Activated CD8-positive, alpha-beta memory T cell treated with anti-CD3 and anti-CD28 coated beads for 4 hours (primary cell): ENCODE results near the gene APBB2.
"Not testable (repeated sequence)": the region's sequence is repeated elsewhere in the genome, so short reads cannot be mapped to it uniquely, and the experiment has no call there.

Experiments
- DNase-seq, 2 donors: peaks; one replicate each; pipeline ENCODE4 v3.0.0-alpha.2; 2020; ENCODE audit warnings: low read depth in 2 of 2

APBB2 gene

DNA sequence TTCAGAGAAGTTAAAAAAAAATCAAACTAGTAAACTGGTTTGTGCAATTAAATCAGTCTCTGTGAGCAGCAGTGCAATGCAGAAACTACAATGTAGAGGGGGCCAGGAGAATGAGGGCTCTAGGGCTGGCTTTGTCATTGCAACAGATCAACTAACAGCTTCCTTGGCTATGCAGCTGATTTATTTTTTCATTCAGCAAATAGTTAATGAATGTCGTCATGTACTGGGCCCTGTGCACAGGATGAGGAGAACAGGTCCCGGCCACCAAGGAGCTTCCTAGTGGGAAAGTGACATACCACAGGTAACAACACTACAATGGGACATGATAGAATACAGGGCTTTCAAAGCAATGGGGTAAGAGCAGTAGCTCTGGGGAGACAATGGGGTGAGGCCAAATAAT, 274.5 kb downstream of the APBB2 start:
- no peak for DNase-seq

DNA sequence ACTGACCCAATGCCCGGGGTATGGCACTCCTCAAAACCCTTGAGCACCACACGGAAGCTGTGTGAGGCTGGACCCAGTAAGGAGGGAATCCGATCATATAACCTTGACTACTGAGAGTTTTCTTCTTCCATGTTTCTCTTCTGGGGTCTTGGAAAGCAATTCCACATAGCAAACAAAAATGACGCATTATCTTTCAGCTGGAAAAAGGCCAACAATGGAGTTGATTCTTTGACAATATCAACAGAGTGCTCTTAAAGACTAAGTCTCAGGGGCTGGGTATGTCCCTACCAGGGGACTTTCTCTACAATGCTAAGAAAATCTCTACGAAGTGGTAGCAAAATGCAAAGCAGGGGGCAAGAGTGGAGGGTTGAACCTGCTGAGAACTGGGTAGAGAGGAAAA, 276.0 kb downstream of the APBB2 start:
- no peak for DNase-seq

DNA sequence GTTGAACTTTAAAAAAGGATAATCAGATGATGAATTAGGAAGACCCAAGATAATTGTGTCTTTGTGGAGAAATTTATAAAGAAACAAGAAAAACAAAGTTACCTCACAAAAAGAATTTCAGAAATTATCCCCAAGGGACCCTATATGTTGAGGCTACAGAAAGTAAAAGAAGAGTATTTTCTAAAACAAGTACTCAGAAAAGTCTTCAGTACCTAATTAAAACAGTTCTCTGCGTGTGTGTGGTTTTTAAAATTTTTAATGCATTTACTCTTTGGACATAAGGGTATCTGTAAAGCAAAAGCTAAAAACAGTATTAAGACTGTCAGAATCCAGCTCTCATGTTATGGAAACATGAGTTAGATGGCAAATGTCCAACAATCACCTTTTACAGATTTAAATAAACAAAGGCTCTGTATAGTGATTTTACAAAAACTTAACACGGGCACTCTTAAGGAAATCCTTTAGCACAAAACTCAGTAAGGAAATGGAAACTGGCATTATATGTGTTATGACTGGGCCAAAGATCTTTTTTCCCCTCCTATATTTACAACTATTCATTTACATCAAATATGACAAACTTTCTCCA, 277.1 kb downstream of the APBB2 start:
- DNase-seq, result no peak

DNA sequence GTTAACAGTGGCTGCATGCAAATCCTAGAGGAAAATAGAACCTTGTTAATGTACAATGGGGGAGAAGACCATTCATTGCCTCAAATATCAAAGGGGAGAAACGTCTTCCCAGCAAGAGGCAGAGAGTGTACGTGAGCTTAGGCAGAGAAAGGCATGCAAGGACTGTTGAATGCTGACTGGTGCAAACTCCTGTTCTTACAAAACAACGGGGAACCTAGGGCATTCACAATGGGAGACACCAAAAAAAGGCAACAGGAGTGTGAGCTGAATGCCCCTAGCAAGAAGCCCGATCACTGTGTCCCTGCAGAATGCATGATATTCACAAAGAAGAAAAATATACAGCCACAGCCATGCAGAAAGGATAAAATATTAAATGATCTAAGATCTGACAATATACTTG, 279.7 kb downstream of the APBB2 start:
- DNase-seq, result no peak

DNA sequence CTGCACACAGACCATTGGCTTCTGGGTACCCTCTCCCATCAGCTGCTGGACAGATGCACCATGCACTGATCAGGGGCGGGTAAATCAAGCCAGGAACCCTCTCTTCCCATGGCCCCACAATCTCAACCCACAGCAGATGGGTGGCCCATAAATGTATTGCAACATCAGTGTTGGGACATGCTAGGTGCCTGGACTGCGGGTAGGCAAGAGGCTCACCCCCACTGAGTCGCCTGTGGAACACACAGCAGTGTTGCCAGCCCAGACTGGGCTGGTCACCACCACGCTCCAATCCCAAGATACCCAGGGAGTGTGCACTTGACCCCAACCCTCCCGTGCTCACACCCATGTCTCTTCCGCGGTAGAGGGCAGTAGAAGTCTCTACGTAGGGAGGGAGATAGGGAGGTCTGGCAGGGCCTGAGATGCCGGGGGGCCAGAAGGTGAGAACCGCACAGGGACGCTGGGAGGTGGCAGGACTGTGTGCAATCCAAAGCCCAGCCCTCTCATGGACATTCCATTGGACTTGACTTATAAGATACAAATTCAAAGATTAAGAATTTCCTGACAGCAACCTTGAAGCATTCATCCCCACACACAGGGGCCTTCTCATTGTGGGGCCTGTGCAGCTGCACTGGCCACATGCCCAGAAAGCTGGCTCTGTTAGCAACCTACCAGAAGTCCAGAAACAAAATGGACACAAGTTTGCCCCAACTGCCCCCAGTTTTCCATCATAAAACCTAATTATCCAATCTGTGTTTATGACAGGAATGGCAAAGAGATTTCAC, 280.9 kb downstream of the APBB2 start:
- DNase-seq, result no peak

DNA sequence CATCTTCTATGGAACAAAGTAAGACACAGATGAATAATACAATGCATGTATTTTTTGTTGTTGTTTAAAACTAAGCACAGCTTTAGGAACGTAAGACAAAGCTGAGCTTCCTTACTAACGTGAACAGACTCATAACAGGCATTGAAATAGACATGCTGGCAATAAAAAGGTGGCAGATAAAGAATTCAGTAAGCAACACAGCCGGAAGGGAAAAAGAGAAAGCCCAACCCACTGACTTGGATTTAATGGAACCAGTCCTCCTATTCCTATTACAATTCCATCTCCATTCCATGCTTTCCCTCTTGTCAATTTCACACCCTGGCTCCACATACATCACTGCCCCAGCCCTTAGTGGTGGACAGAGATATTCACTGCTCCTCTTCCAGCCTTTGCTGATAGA, 282.5 kb downstream of the APBB2 start:
- DNase-seq, result no peak

DNA sequence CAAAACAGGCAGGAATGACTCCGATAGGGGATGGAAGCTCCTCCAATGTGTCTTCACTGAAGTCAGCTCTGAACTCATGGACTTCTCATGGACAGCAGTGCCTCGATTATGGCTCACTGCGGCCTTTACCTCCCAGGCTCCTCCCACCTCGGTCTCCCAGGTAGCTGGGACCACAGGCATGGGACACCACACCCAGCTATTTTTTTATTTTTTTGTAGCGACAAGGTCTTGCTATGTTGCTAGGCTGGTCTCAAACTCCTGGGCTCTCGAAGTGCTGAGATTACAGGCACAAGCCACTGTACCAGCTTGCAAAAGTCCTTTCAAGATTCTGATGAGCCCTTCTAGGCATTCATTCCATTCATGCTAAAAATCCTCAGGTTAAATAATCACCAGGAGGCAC, 283.1 kb downstream of the APBB2 start:
- no peak for DNase-seq

DNA sequence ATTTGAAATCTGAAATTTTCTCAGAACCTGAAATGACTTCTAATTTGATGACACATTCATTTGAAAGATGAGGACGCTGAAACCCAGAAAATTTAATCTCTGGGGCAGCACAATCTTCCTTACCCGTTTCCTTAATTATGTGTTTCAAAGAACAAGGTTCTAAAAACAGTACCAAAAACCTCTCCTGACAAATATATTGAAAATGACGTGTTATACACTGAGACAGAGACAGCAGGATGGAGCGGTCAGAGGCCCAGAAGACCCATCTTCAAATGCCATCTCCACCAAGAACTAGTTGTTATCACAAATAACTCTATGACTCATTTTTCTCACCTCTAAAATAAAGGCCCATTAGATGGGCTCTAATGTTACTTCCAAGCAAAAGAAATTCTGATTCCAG, 287.3 kb downstream of the APBB2 start:
- DNase-seq, result no peak

DNA sequence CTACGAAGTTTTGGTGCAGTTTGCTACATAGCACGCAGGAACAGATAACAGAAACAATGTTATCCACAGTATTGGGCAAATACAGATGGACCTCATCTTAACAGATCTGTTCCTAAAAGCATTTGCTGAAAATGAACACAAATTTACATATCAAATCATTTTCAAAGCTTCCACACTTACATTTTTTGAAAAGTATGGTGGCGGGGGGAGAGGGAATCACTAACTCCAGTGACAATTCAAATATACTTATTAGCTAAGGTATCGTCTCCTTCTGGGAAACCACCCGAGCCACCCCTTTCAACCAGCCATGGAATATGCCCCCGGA, 289.6 kb downstream of the APBB2 start:
- DNase-seq, result no peak

DNA sequence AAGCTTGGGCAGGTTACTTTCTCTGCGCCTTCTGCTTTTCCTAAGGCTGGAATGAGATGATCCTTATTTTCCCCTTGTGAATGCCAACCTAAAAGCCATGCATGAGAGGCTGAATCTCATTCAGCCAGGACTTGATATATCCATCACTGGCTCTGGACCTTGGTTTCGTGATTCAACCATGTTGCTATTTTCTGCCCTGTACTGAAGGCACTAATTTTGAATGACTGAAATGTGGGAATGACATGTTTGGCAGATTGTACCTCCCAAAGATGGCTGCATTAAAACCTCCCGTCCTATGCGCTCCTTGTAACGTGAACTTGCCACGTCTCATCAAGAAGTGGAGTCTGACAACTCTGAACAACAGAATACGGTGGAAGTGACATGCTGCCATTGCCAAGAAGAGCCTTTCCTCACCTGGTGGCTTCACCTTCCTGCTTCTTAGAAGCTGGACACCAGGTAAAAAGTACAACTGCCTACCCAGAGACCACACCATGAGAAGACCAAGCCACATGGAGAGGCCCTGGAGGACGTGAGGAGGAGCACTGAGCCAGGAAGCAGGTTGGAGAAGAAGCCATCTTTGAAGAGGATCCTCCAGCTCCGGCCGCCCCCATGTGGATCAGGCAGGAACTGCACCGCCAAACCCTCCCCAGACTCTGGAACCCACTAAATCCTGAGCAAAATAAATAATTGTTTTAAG, 290.1 kb downstream of the APBB2 start:
- DNase-seq, result peak in 1 of 2 donors; percentile 18

DNA sequence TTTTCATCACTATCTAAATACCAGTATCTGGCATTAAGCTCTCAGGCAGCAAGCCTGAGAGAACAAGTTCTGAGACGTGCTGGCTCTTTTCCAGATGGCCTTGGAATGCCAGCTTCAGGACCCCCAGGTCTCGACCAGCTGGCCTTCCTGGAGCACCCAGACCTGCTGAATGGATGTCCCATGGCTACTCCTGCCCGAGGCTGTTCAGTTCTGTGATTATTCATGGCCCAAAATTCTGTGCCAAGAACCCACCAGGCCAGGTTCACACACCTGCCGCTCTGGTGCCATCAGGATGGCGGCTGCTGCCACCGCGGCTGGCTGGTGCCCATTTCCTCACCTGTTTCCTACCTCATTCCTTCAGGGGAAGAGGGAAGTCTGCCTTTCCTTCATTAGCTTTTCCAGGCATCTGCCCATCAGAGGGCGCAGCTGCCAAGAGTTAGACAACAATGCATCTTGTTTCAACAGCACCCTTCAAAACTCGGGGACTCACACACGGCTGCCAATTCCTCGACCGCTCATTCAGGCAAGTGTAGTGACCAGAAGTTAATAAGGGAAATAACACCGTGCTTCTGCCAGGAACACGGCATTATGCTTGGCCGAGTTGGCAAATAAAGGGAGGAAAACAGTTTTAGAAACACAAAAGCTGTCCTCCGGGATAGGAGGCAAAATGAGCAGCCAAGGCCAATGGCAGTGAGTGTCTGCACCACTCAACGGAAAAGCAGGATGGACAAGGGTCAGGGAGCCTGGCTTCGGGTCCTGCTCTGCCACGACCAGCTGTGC, 290.8 kb downstream of the APBB2 start:
- DNase-seq, result no peak

DNA sequence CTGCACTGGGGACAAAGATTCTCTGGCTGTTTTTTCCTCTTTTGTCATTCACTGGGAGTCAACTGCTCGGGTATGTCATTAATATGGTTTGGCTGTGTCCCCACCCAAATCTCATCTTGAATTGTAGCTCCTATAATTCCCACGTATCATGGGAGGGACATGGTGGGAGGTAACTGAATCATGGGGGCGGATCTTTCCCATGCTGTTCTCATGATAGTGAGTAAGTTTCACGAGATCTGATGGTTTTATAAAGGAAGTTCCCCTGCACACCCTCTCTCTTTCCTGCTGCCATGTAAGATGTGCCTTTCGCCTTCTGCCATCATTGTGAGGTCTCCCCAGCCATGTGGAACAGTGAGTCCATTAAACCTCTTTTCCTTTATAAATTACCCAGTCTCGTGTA, 294.4 kb downstream of the APBB2 start:
- DNase-seq, result not testable (repeated sequence)

DNA sequence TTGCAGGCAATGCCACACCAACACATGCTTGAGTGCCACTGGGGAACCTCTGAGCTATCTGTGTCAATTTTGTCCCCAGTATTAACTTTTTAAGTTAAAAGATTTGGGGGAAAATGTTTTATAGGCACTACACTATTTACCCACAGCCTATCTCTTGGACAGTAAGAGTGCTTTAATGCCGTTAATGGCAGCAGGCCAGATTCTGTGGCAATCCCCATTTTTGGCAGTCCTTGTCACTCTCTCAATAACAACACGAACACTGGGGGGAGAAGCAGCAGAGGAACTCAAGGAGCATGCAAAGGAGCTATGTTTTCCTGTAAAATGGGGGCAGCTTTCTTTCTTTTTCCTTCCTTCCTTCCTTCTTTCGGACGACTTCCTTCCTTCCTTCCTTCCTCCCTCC, 296.0 kb downstream of the APBB2 start:
- no peak for DNase-seq

DNA sequence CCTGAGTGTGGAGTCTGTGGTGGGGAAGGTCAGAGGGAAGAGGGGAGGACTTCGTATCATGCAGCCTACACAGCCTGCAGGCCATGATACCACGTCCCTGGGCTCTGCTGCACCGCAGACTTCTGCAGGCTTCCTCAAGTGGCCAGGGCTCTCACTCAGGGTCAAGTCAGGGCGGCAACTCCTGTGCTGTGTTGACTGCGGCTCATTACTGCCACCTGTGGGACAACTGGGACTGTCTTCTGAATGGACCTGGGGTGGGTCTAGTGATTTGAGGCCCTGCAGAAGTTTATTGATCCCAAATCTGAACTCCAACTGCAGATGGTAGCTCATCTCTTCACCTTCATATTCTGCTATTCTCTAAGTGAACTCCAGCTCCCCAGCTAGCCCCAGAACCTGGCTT, 297.5 kb downstream of the APBB2 start:
- no peak for DNase-seq

DNA sequence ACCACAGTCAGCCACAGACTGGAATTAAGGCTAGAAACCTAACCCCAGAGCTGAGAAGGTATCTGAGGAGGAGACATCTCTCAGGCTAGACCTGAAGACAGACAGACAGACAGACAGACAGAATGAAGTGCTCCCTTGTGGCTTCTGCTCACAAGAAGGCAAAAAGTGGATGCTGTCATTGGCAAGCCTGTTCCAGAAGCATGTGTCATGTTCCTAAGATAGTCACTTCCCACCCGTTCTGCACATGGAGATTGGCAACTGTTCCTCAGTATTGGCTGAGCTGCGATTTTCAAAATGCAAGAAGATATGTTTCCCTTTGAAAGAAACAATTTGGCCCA, 298.2 kb downstream of the APBB2 start:
- DNase-seq, result no peak

DNA sequence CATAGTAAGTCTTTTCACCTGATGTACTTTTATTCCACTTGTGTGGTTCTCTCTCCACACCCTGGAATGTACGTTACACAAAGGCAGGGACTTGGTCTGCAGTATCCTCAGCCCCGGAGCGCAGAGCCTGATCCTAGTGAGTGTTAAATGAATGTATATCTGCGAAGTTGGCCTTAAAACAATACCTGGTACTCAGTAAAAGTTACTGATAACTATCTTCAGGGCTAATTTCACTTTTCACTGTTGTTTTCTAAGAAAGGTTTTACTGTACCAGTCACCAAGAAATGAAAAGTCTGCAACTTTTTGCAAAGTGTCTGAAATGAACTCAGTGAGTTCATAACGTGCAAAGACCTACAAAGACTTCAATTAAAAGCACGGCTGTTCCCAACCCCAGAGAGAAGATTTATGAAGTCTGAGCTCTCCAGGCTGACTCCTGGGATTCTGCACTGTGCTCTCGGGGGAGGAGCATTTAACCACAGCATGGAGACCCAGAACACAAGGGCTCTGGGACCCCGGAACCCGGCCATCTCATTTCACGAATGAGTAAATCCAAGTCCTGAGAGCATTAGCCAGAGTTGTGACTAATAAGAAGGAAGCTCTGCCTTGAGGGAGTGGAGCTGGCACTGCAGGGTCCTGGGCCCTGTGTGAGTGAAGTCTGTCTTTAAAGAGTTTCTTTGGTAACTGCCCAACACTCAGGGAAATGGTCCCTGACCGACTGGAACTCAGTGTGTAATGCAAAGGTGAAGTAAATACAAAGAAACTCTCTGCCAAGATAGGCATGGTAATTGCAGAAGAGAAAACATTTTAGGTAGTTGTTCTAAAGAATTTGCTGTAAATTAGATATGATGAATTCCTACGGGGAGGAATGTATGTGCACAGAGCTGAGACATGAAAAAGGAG, 298.8 kb downstream of the APBB2 start:
- DNase-seq, result no peak

DNA sequence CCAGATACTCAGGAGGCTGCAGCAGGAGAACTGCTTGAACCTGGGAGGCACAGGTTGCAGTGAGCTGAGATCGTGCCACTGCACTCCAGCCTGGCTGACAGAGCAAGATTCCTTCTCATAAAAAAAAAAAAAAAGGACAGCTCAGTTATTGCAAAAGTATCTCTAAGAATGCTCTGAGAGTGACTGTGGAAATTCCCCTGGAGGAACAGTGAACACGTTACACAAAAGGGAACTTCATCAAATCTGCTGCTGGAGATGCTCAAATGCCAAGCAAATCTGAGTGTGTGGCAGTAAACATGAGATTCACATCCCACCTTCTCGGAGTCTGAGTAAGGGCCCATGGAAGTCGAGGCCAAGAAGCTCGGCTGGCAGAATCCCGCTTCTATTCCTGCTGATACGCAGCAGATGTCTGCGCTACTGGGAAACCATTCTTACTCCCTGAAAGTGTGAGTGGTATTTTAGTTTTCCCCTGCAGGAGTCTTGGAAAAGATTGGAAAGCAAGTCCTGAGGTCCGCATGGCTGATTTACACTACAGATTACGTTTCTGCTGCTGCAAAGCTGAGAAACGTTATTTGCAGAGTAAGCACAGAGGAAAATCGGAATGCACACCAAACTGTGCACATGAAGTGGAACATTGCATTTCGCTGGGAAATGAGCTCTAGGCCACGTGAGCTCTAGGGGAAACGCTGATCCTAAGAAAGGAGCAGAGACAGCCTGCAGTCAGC, 301.7 kb downstream of the APBB2 start:
- no peak for DNase-seq

DNA sequence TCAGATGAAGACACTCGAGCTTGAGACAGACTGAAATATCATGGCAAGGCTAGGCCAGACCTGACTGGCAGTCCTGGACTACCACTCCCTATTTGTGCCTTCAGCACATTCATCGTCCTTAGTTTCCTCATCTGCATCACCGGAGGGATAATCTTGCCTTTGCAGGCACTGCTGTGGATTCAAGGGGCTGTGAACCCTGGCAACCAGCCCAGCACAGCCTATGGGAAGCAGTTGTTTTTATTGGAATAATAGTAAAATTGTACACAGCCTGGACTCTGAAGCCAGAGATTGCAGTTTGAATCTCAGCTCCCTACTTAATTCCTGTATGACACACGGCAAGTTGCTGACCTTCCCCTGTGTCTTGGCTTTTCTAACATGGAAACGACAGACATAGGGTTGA, 303.6 kb downstream of the APBB2 start:
- DNase-seq, result no peak

DNA sequence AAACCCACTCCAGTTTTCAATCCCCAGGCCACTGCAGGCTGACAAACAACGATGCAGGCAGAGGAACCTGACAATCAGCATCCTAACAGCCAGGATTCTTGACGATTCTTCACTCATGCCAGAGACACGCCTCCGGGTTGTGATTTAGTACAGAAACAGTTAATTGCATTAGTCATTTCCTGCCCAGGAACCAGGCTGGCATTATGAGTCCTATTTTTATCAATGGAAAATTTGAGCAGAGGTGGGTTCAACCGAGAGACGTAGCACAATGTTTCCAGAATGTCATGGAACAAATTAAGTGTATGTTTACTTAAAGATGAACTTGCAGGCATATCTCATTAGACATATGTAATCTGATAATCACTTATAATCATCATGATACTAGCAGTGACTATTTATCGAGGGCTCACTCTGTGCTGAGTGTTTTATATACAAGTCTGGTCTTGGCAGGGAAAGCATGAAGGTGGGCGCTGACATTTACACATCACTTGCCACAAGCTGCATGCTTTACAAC, 304.9 kb downstream of the APBB2 start:
- no peak for DNase-seq

DNA sequence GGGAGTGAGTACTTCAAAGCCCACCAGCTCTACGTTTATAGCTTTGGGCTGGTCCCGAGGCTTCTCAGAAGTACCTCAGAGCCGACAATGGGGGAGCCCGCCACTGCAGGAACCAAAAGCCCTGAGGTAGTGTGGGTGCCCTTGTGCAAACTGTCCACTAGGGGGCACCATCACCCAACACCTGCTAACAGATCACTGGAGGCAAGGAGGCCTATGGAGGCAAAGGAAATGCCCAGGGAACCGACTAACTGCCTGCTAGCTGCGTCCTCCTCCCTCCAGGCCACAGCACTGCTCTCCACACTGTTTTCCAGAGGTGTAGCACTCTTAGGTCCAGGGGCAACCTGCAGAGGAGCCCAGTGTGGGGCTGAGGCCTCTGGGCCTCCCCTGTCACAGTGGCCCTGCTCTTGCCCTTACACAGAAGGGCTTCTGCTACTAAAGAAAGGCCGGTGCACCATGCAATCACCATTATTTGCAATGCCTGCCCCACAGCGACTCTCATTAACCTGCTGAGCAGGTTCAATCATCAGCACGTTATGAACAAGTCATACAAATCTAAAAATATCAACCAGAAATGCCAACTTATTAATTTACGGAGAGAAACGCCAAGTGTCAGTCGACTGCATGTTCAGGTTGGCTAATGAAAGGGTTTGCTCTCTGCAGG, 305.5 kb downstream of the APBB2 start:
- peak; percentile 25 to 33 for DNase-seq
